ENCODE measurements around the gene SLC25A2. TPM values are rescaled to one million over a fixed set of nuclear protein-coding genes. Genes with fewer than 3 reads are reported as not detected.
A peak's percentile ranks its signal among the peaks of the same experiment; 100 is the strongest.

SLC25A2 gene
- total RNA-seq, 1 experiment from 2014 or later, result 0.33 TPM

DNA sequence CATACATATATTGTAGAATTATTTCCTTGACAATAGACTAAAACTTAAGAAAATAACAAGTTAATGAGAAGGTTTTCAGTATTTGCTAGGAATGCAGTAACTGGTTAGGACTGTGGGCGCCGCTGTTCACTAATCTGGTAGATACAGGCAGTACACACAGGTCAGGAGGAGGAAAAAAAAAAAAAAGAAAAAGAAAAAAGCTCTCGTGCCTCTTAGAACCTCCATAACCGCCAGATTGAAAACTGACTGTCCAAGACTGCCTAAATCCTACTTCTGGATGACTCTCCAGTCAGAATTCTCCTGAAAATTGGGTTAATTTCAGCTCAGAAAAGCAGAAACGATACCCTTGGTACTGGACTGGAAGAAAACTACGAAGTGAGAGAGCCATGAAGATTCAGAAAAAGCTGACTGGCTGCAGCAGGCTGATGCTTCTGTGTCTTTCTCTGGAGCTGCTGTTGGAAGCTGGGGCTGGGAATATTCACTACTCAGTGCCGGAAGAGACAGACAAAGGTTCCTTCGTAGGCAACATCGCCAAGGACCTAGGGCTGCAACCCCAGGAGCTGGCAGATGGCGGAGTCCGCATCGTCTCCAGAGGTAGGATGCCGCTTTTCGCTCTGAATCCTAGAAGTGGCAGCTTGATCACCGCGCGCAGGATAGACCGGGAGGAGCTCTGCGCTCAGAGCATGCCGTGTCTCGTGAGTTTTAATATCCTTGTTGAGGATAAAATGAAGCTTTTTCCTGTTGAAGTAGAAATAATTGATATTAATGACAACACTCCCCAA, 26.6 kb upstream of the SLC25A2 start, which contains the start of gene PCDHGA1:
Gene PCDHGA1, plus strand, starts transcription at position 216 of the 782 bp plus-strand sequence.
- no TSS peak for BruUV-seq (replicated peaks)
- 0 out of 2 replicates have a peak, but pooled peaks cover 5% of the 10 kb centered on the region for H3K4me1 ChIP-seq (replicated peaks; ENCODE audit: insufficient read depth)
- POLR2A ChIA-PET (ENCODE audit: unreplicated experiment), result interaction anchor here (0.7 kb wide), 1 partner anchor 9 kb away, joined by 3 read pairs; no protein-coding TSS in a partner anchor
- H2AFZ ChIP-seq, result 0 out of 2 replicates have a peak within 1 kb of the TSS, but pooled peaks have one; percentile 15
- no peaks in the 10 kb centered on the region for H3F3A ChIP-seq (ENCODE audit: insufficient read depth, low read depth)
- peak within 1 kb of the TSS; percentile 51 for H3K4me2 ChIP-seq
- H3K36me3 ChIP-seq (ENCODE audit: low read depth), result no peaks in the 10 kb centered on the region
- intact Hi-C loops (cut with micrococcal nuclease; ENCODE audit: unreplicated experiment), result no loop called here
- no peak for TF ChIP-seq EZH2 (IDR thresholded peaks at IDR 0.05; ENCODE audit: low read depth)
- TF ChIP-seq, protein P1, sequence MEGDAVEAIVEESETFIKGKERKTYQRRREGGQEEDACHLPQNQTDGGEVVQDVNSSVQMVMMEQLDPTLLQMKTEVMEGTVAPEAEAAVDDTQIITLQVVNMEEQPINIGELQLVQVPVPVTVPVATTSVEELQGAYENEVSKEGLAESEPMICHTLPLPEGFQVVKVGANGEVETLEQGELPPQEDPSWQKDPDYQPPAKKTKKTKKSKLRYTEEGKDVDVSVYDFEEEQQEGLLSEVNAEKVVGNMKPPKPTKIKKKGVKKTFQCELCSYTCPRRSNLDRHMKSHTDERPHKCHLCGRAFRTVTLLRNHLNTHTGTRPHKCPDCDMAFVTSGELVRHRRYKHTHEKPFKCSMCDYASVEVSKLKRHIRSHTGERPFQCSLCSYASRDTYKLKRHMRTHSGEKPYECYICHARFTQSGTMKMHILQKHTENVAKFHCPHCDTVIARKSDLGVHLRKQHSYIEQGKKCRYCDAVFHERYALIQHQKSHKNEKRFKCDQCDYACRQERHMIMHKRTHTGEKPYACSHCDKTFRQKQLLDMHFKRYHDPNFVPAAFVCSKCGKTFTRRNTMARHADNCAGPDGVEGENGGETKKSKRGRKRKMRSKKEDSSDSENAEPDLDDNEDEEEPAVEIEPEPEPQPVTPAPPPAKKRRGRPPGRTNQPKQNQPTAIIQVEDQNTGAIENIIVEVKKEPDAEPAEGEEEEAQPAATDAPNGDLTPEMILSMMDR (conservative IDR thresholded peaks at IDR 0.05), result peak; percentile 66; the same call in 1 of the 2 replicates
- CTCF ChIA-PET, result interaction anchor here (0.6 to 1.2 kb wide), 7 partner anchors 10 to 245 kb away, joined by 3 to 6 read pairs (median 3); partner anchors contain the start of genes PCDHGB3 and TAF7
- peak in 1 of 2 experiments; percentile 35 for DNase-seq
- H3K27ac ChIP-seq, result no peak within 1 kb of the TSS
- H3K4me3 ChIP-seq, result no peak within 1 kb of the TSS; the same call in 1 of the 2 replicates
- no peaks in the 10 kb centered on the region for H4K20me1 ChIP-seq (ENCODE audit: insufficient read depth)
- H3K9me3 ChIP-seq (ENCODE audit: insufficient read depth, low read depth), result no peaks in the 10 kb centered on the region
- H3K27me3 ChIP-seq (ENCODE audit: insufficient read depth, low read depth), result no peaks in the 10 kb centered on the region; the same call in 1 of the 2 replicates
- no peaks in the 10 kb centered on the region for H3K9me2 ChIP-seq (ENCODE audit: insufficient read depth)
- no peaks in the 10 kb centered on the region for H3K79me2 ChIP-seq (ENCODE audit: low read depth)

GRCh38 chr5:141328231-141328630, 24.4 kb upstream of the SLC25A2 start:
- POLR2A ChIA-PET (ENCODE audit: unreplicated experiment), result no interaction called here
- BruUV-seq (replicated peaks), result no TSS peak
- H3K9me3 ChIP-seq (ENCODE audit: insufficient read depth, low read depth), result no peaks in the 10 kb centered on the region
- DNase-seq, result no peak
- no peak overlapping the region for H3K4me2 ChIP-seq
- no peaks in the 10 kb centered on the region for H4K20me1 ChIP-seq (ENCODE audit: insufficient read depth)
- H3F3A ChIP-seq (ENCODE audit: insufficient read depth, low read depth), result no peaks in the 10 kb centered on the region
- no peaks in the 10 kb centered on the region for H3K4me1 ChIP-seq (replicated peaks; ENCODE audit: insufficient read depth)
- no peak overlapping the region for H3K4me3 ChIP-seq
- H3K27me3 ChIP-seq (ENCODE audit: insufficient read depth, low read depth), result no peaks in the 10 kb centered on the region; the same call in 1 of the 2 replicates
- TF ChIP-seq, protein P1 (conservative IDR thresholded peaks at IDR 0.05), result no peak
- no peak for TF ChIP-seq EZH2 (IDR thresholded peaks at IDR 0.05; ENCODE audit: low read depth)
- H3K79me2 ChIP-seq (ENCODE audit: low read depth), result no peaks in the 10 kb centered on the region
- intact Hi-C loops (cut with micrococcal nuclease; ENCODE audit: unreplicated experiment), result loop anchor here (5.0 to 10.0 kb wide), 3 partner anchors 87 to 234 kb away; partner anchors contain the start of genes PCDHGA10 and PCDHGB7
- no peak overlapping the region for H2AFZ ChIP-seq
- no peaks in the 10 kb centered on the region for H3K36me3 ChIP-seq (ENCODE audit: low read depth)
- CTCF ChIA-PET, result no interaction called here
- no peak overlapping the region for H3K27ac ChIP-seq
- no peaks in the 10 kb centered on the region for H3K9me2 ChIP-seq (ENCODE audit: insufficient read depth)

DNA sequence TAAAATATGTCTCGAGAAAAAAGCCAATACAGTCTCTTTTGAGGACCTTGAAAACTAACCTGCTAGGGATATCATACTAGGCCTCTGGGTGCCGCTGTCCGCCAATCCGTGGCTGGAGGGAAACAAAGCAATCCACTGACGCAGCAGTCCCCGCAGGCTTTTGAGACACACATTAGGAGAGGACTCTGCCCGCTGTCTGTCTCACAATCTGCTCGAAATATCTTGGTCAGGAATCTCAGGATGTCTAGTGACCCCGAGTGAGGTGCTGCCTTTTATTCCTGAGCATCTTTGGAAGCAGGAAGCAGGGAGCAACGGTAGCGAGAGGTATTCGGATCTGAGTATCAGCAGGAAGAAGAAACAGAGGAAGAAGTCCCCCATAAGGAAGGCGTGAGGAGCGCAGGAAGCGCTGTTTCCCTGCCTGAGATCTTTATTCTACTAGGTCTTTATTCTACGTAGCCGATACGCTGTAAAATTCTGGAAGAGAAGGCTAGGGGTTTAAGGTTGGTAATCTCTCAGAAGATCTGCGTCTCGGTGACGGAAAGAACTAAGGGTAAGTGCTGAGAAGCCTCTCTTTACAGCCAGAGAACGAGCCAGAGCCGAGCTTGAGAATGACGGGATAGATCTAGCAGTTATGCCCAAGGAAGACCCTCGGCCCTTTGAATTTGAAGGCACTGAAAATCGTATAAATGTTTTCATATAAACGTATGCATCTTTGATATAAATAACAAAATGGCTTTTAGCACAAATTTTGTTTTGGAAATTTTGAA, 22.4 kb upstream of the SLC25A2 start:
- H3F3A ChIP-seq (ENCODE audit: insufficient read depth, low read depth), result peaks cover 7% of the 10 kb centered on the region; the same call in 1 of the 2 replicates
- peak overlapping the region; percentile 60 for H3K4me2 ChIP-seq
- peak; percentile 45 to 56 for DNase-seq
- no peaks in the 10 kb centered on the region for H3K9me2 ChIP-seq (ENCODE audit: insufficient read depth)
- BruUV-seq (replicated peaks), result no TSS peak
- TF ChIP-seq EZH2 (IDR thresholded peaks at IDR 0.05; ENCODE audit: low read depth), result no peak
- TF ChIP-seq, protein P1 (conservative IDR thresholded peaks at IDR 0.05), result peak; percentile 55; the same call in 1 of the 2 replicates
- intact Hi-C loops (cut with micrococcal nuclease; ENCODE audit: unreplicated experiment), result loop anchor here (5.0 to 10.0 kb wide), 3 partner anchors 89 to 236 kb away; partner anchors contain the start of genes PCDHGA10 and PCDHGB7
- ChIA-PET POLR2A (ENCODE audit: unreplicated experiment) (no interaction called here), CTCF (no interaction called here)
- peaks cover 19% of the 10 kb centered on the region for H3K9me3 ChIP-seq (ENCODE audit: insufficient read depth, low read depth)
- 0 out of 2 replicates have a peak, but pooled peaks cover 4% of the 10 kb centered on the region for H3K36me3 ChIP-seq (ENCODE audit: low read depth)
- H3K79me2 ChIP-seq (ENCODE audit: low read depth), result no peaks in the 10 kb centered on the region
- H3K4me3 ChIP-seq, result peak overlapping the region; percentile 23; the same call in 1 of the 2 replicates
- no peaks in the 10 kb centered on the region for H4K20me1 ChIP-seq (ENCODE audit: insufficient read depth)
- peak overlapping the region; percentile 77 for H2AFZ ChIP-seq
- H3K4me1 ChIP-seq (replicated peaks; ENCODE audit: insufficient read depth), result 0 out of 2 replicates have a peak, but pooled peaks cover 2% of the 10 kb centered on the region
- no peak overlapping the region for H3K27ac ChIP-seq
- no peaks in the 10 kb centered on the region; the same call in 1 of the 2 replicates for H3K27me3 ChIP-seq (ENCODE audit: insufficient read depth, low read depth)

Measured in PC-9 (cell line).